MM.1S (cell line): ENCODE measurements around the gene SLC2A1.

Experiments used
- DNase-seq: peaks from one replicate; pipeline ENCODE4 v3.0.0-alpha.2; 2015
- H2AFZ ChIP-seq: fragments of 300-600 bp; sonication (generic); 2 replicates; pipeline ENCODE4 v1.6.0; 2016; ENCODE audit warnings: antibody characterized with exemption, low read length
- H3F3A ChIP-seq: fragments of 300-600 bp; sonication (generic); 2 replicates; pipeline ENCODE4 v1.6.1; 2016; ENCODE audit warnings: mild to moderate bottlenecking, antibody characterized with exemption, low read length, moderate library complexity, mixed read lengths; ENCODE audit not compliant: insufficient read depth
- H3K27ac ChIP-seq: fragments of 300-600 bp; sonication (generic); 2 replicates; pipeline ENCODE4 v1.5.1; 2016; ENCODE audit warnings: mild to moderate bottlenecking, low read length
- H3K27me3 ChIP-seq: fragments of 300-600 bp; sonication (generic); replicated peaks from 2 replicates; pipeline ENCODE4 v1.6.0; 2016; ENCODE audit warnings: low read length; ENCODE audit not compliant: insufficient read depth
- H3K36me3 ChIP-seq: fragments of 300-600 bp; sonication (generic); replicated peaks from 2 replicates; pipeline ENCODE4 v1.6.1; 2016; ENCODE audit warnings: mild to moderate bottlenecking, low read length, mixed read lengths; ENCODE audit not compliant: insufficient read depth
- H3K4me1 ChIP-seq: fragments of 300-600 bp; sonication (generic); 2 replicates; pipeline ENCODE4 v1.6.1; 2016; ENCODE audit warnings: low read length, mixed read lengths
- H3K4me2 ChIP-seq: fragments of 300-600 bp; sonication (generic); 2 replicates; pipeline ENCODE4 v1.6.0; 2016; ENCODE audit warnings: low read depth, low read length
- H3K4me3 ChIP-seq: fragments of 300-600 bp; sonication (generic); 2 replicates; pipeline ENCODE4 v1.5.1; 2016; ENCODE audit warnings: low read length, mixed read lengths
- H3K79me2 ChIP-seq: fragments of 300-600 bp; sonication (generic); 2 replicates; pipeline ENCODE4 v1.6.1; 2016; ENCODE audit warnings: mixed run types, low read length, mixed read lengths
- H3K9ac ChIP-seq: fragments of 300-600 bp; sonication (generic); 2 replicates; pipeline ENCODE4 v1.6.1; 2016; ENCODE audit warnings: low read length, mixed read lengths
- H3K9me2 ChIP-seq: fragments of 300-600 bp; sonication (generic); replicated peaks from 2 replicates; pipeline ENCODE4 v1.6.1; 2016; ENCODE audit warnings: mild to moderate bottlenecking, low read length, mixed read lengths; ENCODE audit not compliant: insufficient read depth
- H3K9me3 ChIP-seq: fragments of 300-600 bp; sonication (generic); replicated peaks from 2 replicates; pipeline ENCODE4 v1.6.1; 2016; ENCODE audit warnings: mild to moderate bottlenecking, low read length, mixed read lengths; ENCODE audit not compliant: insufficient read depth
- H4K20me1 ChIP-seq: fragments of 300-600 bp; sonication (generic); 2 replicates; pipeline ENCODE4 v1.6.1; 2016; ENCODE audit warnings: mild to moderate bottlenecking, low read length, moderate library complexity, mixed read lengths; ENCODE audit not compliant: insufficient read depth
- EZH2 ChIP-seq: fragments of 300-600 bp; sonication (generic); optimal IDR thresholded peaks from 2 replicates; pipeline ENCODE3; 2017; ENCODE audit warnings: low read depth, mild to moderate bottlenecking, antibody characterized with exemption, low read length, mixed read lengths
- EZH2phosphoT487 ChIP-seq: fragments of 300-600 bp; sonication (generic); IDR thresholded peaks from 2 replicates; pipeline ENCODE4 v1.6.1; 2018; ENCODE audit warnings: antibody characterized with exemption, low read length
- TF ChIP-seq, protein P1 (sequence below): fragments of 300-600 bp; sonication (generic); IDR thresholded peaks from 2 replicates; pipeline ENCODE4 v1.5.1; 2016; ENCODE audit warnings: antibody characterized with exemption, low read length, mixed read lengths

SLC2A1 gene

GRCh38 chr1:42962641-42963377, 4.1 kb upstream of the SLC2A1 start:
- H3K9me3 ChIP-seq = no peaks in the 10 kb centered on the region
- peaks cover 2% of the 10 kb centered on the region for H3K79me2 ChIP-seq
- no peak overlapping the region for H3K4me3 ChIP-seq
- H3K36me3 ChIP-seq = no peaks in the 10 kb centered on the region
- no peak overlapping the region for H2AFZ ChIP-seq
- peaks cover 6% of the 10 kb centered on the region; the same call in 1 of the 2 replicates for H3F3A ChIP-seq
- H3K9me2 ChIP-seq = no peaks in the 10 kb centered on the region
- no peak overlapping the region for H3K4me2 ChIP-seq
- H4K20me1 ChIP-seq = no peaks in the 10 kb centered on the region
- no peak overlapping the region for H3K27ac ChIP-seq
- peaks cover 9% of the 10 kb centered on the region; the same call in 1 of the 2 replicates for H3K4me1 ChIP-seq
- H3K9ac ChIP-seq = no peak overlapping the region
- no peak for TF ChIP-seq EZH2phosphoT487
- TF ChIP-seq, protein P1, sequence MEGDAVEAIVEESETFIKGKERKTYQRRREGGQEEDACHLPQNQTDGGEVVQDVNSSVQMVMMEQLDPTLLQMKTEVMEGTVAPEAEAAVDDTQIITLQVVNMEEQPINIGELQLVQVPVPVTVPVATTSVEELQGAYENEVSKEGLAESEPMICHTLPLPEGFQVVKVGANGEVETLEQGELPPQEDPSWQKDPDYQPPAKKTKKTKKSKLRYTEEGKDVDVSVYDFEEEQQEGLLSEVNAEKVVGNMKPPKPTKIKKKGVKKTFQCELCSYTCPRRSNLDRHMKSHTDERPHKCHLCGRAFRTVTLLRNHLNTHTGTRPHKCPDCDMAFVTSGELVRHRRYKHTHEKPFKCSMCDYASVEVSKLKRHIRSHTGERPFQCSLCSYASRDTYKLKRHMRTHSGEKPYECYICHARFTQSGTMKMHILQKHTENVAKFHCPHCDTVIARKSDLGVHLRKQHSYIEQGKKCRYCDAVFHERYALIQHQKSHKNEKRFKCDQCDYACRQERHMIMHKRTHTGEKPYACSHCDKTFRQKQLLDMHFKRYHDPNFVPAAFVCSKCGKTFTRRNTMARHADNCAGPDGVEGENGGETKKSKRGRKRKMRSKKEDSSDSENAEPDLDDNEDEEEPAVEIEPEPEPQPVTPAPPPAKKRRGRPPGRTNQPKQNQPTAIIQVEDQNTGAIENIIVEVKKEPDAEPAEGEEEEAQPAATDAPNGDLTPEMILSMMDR = no peak
- no peak for TF ChIP-seq EZH2
- no peak for DNase-seq
- H3K27me3 ChIP-seq = 0 out of 2 replicates have a peak, but pooled peaks cover 3% of the 10 kb centered on the region

GRCh38 chr1:42961312-42962091, 2.8 kb upstream of the SLC2A1 start:
- Histone ChIP-seq H3K9ac (no peak overlapping the region), H3K27ac (no peak overlapping the region), H3F3A (0 out of 2 replicates have a peak, but pooled peaks cover 5% of the 10 kb centered on the region), H3K4me3 (no peak overlapping the region), H3K4me2 (no peak overlapping the region), H3K27me3 (0 out of 2 replicates have a peak, but pooled peaks cover 3% of the 10 kb centered on the region), H3K9me2 (no peaks in the 10 kb centered on the region), H3K79me2 (peaks cover 15% of the 10 kb centered on the region), H3K9me3 (no peaks in the 10 kb centered on the region), H3K4me1 (0 out of 2 replicates have a peak, but pooled peaks cover 7% of the 10 kb centered on the region), H2AFZ (no peak overlapping the region), H3K36me3 (no peaks in the 10 kb centered on the region), H4K20me1 (no peaks in the 10 kb centered on the region)
- TF ChIP-seq EZH2 = no peak
- no peak for TF ChIP-seq EZH2phosphoT487
- TF ChIP-seq, protein P1 = no peak
- DNase-seq = no peak

- Histone ChIP-seq H4K20me1 (no peaks in the 10 kb centered on the region), H3K4me2 (no peak overlapping the region), H3K9ac (no peak overlapping the region), H3K4me1 (0 out of 2 replicates have a peak, but pooled peaks cover 7% of the 10 kb centered on the region), H3K27ac (no peak overlapping the region), H3K9me3 (no peaks in the 10 kb centered on the region), H3K79me2 (peaks cover 21% of the 10 kb centered on the region), H3K36me3 (no peaks in the 10 kb centered on the region), H3K9me2 (no peaks in the 10 kb centered on the region), H3F3A (0 out of 2 replicates have a peak, but pooled peaks cover 5% of the 10 kb centered on the region), H2AFZ (no peak overlapping the region), H3K27me3 (0 out of 2 replicates have a peak, but pooled peaks cover 3% of the 10 kb centered on the region), H3K4me3 (no peak overlapping the region)
- no peak for DNase-seq
- no peak for TF ChIP-seq EZH2phosphoT487
- TF ChIP-seq, protein P1 = no peak
Observed at GRCh38 chr1:42960566-42961311, 2.1 kb upstream of the SLC2A1 start.
